ENCODE data around the gene IL4.

DNA sequence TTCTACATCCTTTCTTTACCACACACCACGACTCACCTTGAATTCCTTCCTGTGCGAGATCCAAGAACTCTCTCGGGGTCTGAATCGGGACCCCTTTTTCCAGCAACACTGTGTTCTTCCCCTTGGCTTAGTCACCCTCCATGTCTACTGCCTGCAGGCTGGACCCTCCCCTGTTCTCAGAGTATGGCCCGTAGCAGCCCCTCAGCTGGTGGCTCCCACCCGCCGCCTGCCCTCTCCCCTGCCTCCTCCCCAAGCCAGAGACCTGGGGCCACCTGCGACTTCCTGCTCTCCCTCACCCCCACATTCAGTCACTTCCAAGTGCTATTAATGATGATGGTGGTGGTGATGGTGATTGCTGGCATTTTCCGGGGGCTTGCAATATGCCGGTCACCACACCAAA, 6.5 kb upstream of the IL4 start:
- TF ChIP-seq, protein P1, sequence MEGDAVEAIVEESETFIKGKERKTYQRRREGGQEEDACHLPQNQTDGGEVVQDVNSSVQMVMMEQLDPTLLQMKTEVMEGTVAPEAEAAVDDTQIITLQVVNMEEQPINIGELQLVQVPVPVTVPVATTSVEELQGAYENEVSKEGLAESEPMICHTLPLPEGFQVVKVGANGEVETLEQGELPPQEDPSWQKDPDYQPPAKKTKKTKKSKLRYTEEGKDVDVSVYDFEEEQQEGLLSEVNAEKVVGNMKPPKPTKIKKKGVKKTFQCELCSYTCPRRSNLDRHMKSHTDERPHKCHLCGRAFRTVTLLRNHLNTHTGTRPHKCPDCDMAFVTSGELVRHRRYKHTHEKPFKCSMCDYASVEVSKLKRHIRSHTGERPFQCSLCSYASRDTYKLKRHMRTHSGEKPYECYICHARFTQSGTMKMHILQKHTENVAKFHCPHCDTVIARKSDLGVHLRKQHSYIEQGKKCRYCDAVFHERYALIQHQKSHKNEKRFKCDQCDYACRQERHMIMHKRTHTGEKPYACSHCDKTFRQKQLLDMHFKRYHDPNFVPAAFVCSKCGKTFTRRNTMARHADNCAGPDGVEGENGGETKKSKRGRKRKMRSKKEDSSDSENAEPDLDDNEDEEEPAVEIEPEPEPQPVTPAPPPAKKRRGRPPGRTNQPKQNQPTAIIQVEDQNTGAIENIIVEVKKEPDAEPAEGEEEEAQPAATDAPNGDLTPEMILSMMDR (IDR thresholded peaks at IDR 0.05; ENCODE audit: poor library complexity), result no peak
- TF ChIP-seq EZH2 (IDR thresholded peaks at IDR 0.05; ENCODE audit: borderline replicate concordance), result no peak

Measured in hepatocyte (in vitro differentiated cells).